Measurements from ENCODE around the gene PDE10A. TPM values are rescaled to one million over a fixed set of nuclear protein-coding genes. Genes with fewer than 3 reads are reported as not detected.
"Not testable (repeated sequence)": the region's sequence is repeated elsewhere in the genome, so short reads cannot be mapped to it uniquely, and the experiment has no call there.

Gene PDE10A
- total RNA-seq, 1 donor from 2014 or later, result 17.3 TPM

- no peak for DNase-seq (ENCODE audit: low spot score)
- Mint-ChIP-seq H3K4me1 (peaks cover 2% of the 10 kb centered on the region), H3K9me3 (peaks cover 25% of the 10 kb centered on the region), H3K27me3 (ENCODE audit: insufficient read depth, low read depth) (peaks cover 2% of the 10 kb centered on the region), H3K27ac (no peak overlapping the region), H3K36me3 (peaks cover 25% of the 10 kb centered on the region), H3K4me3 (no peak overlapping the region)
- no peak overlapping the region for H3K9ac ChIP-seq
- H3K27me3 ChIP-seq, result no peaks in the 10 kb centered on the region
- H4K20me1 ChIP-seq (ENCODE audit: low read depth), result no peaks in the 10 kb centered on the region
- no peaks in the 10 kb centered on the region for H3K9me3 ChIP-seq (ENCODE audit: low read depth)
- no peak overlapping the region for H3K4me3 ChIP-seq
- no peaks in the 10 kb centered on the region for H3F3A ChIP-seq (ENCODE audit: low read depth)
- H3K4me2 ChIP-seq, result no peak overlapping the region
- TF ChIP-seq EZH2phosphoT487 (IDR thresholded peaks at IDR 0.05), result no peak
- TF ChIP-seq EZH2 (IDR thresholded peaks at IDR 0.05), result no peak
- no peak for TF ChIP-seq CTCF (IDR thresholded peaks at IDR 0.05)
- H3K27ac ChIP-seq, result no peak overlapping the region
- no peaks in the 10 kb centered on the region for H3K4me1 ChIP-seq
- H2AFZ ChIP-seq (replicated peaks), result no peak overlapping the region
- H3K79me2 ChIP-seq (ENCODE audit: low read depth), result peaks cover 4% of the 10 kb centered on the region
- peaks cover 4% of the 10 kb centered on the region for H3K36me3 ChIP-seq
These were observed 96.8 kb downstream of the PDE10A start for GRCh38 chr6:165566088-165566828.

- Histone ChIP-seq H3F3A (ENCODE audit: low read depth) (no peaks in the 10 kb centered on the region), H3K4me3 (no peak overlapping the region), H2AFZ (replicated peaks) (no peak overlapping the region), H3K4me1 (no peaks in the 10 kb centered on the region), H3K9ac (no peak overlapping the region), H3K27ac (no peak overlapping the region), H3K36me3 (peaks cover 4% of the 10 kb centered on the region), H3K79me2 (ENCODE audit: low read depth) (peaks cover 4% of the 10 kb centered on the region), H4K20me1 (ENCODE audit: low read depth) (no peaks in the 10 kb centered on the region), H3K9me3 (ENCODE audit: low read depth) (no peaks in the 10 kb centered on the region), H3K27me3 (no peaks in the 10 kb centered on the region), H3K4me2 (no peak overlapping the region)
- TF ChIP-seq EZH2 (IDR thresholded peaks at IDR 0.05) (no peak), CTCF (IDR thresholded peaks at IDR 0.05) (no peak), EZH2phosphoT487 (IDR thresholded peaks at IDR 0.05) (no peak)
- Mint-ChIP-seq H3K4me3 (no peak overlapping the region), H3K36me3 (peaks cover 27% of the 10 kb centered on the region), H3K4me1 (no peaks in the 10 kb centered on the region), H3K27ac (no peak overlapping the region), H3K9me3 (peaks cover 36% of the 10 kb centered on the region), H3K27me3 (ENCODE audit: insufficient read depth, low read depth) (peaks cover 2% of the 10 kb centered on the region)
- DNase-seq (ENCODE audit: low spot score), result no peak
These were observed 100.5 kb downstream of the PDE10A start for GRCh38 chr6:165562421-165563090.

GRCh38 chr6:165559632-165560031 is 103.4 kb downstream of the PDE10A start:
- no peaks in the 10 kb centered on the region for H3K4me1 Mint-ChIP-seq
- H3K36me3 Mint-ChIP-seq, result peaks cover 20% of the 10 kb centered on the region
- Histone ChIP-seq H3K4me3 (no peak overlapping the region), H3K4me2 (no peak overlapping the region), H3K9me3 (ENCODE audit: low read depth) (no peaks in the 10 kb centered on the region), H3K27ac (no peak overlapping the region), H2AFZ (replicated peaks) (no peak overlapping the region), H3K36me3 (no peaks in the 10 kb centered on the region), H3K79me2 (ENCODE audit: low read depth) (peaks cover 4% of the 10 kb centered on the region), H3K27me3 (no peaks in the 10 kb centered on the region), H3F3A (ENCODE audit: low read depth) (no peaks in the 10 kb centered on the region), H4K20me1 (ENCODE audit: low read depth) (no peaks in the 10 kb centered on the region), H3K4me1 (no peaks in the 10 kb centered on the region), H3K9ac (no peak overlapping the region)
- H3K4me3 Mint-ChIP-seq, result no peak overlapping the region
- no peaks in the 10 kb centered on the region for H3K27me3 Mint-ChIP-seq (ENCODE audit: insufficient read depth, low read depth)
- TF ChIP-seq EZH2 (IDR thresholded peaks at IDR 0.05) (no peak), EZH2phosphoT487 (IDR thresholded peaks at IDR 0.05) (no peak), CTCF (IDR thresholded peaks at IDR 0.05) (no peak)
- no peak overlapping the region for H3K27ac Mint-ChIP-seq
- peaks cover 17% of the 10 kb centered on the region for H3K9me3 Mint-ChIP-seq
- DNase-seq (ENCODE audit: low spot score), result no peak

GRCh38 chr6:165558097-165558496 is 104.9 kb downstream of the PDE10A start:
- not testable (repeated sequence) for H3K27me3 ChIP-seq; H3K4me3 ChIP-seq; DNase-seq (ENCODE audit: low spot score); H3K4me3 Mint-ChIP-seq; H3K9ac ChIP-seq; H3K9me3 ChIP-seq (ENCODE audit: low read depth); H4K20me1 ChIP-seq (ENCODE audit: low read depth); H3K27ac ChIP-seq; H2AFZ ChIP-seq (replicated peaks); H3K27me3 Mint-ChIP-seq (ENCODE audit: insufficient read depth, low read depth); H3K4me2 ChIP-seq; H3K36me3 ChIP-seq; H3K4me1 Mint-ChIP-seq; H3K79me2 ChIP-seq (ENCODE audit: low read depth); H3K27ac Mint-ChIP-seq; H3K4me1 ChIP-seq; H3F3A ChIP-seq (ENCODE audit: low read depth)
- peaks cover 19% of the 10 kb centered on the region for H3K9me3 Mint-ChIP-seq
- peaks cover 22% of the 10 kb centered on the region for H3K36me3 Mint-ChIP-seq

Measured in neural progenitor cell (in vitro differentiated cells).